Smooth muscle cell (in vitro differentiated cells): ENCODE results near the gene TBC1D20. TPM values are rescaled to one million over a fixed set of nuclear protein-coding genes. Genes with fewer than 3 reads are reported as not detected.

Source experiments
- DNase-seq: peaks from one replicate; lab custom pipeline; 2025; ENCODE audit not compliant: unreplicated experiment; lab: John Stamatoyannopoulos, UW
- H2AFZ ChIP-seq: fragments of 200-600 bp; sonication (generic); 2 replicates; pipeline ENCODE4 v1.6.0; 2016; ENCODE audit warnings: antibody characterized with exemption, low read depth, mild to moderate bottlenecking
- H3F3A ChIP-seq: fragments of 200-600 bp; sonication (generic); 2 replicates; pipeline ENCODE4 v1.6.0; 2017; ENCODE audit warnings: antibody characterized with exemption, low read depth
- H3K27ac ChIP-seq: fragments of 200-600 bp; sonication (generic); 2 replicates; pipeline ENCODE4 v1.5.1; 2016; ENCODE audit warnings: low read depth, mild to moderate bottlenecking
- H3K27me3 ChIP-seq: fragments of 200-600 bp; sonication (generic); 2 replicates; pipeline ENCODE4 v1.6.1; 2016; ENCODE audit warnings: low read depth, mild to moderate bottlenecking
- H3K36me3 ChIP-seq: fragments of 200-600 bp; sonication (generic); 2 replicates; pipeline ENCODE4 v1.5.1; 2016; ENCODE audit warnings: low read depth
- H3K4me1 ChIP-seq: fragments of 200-600 bp; sonication (generic); 2 replicates; pipeline ENCODE4 v1.5.1; 2016; ENCODE audit warnings: low read depth
- H3K4me2 ChIP-seq: fragments of 200-600 bp; sonication (generic); 2 replicates; pipeline ENCODE4 v1.6.0; 2016; ENCODE audit warnings: mild to moderate bottlenecking
- H3K4me3 ChIP-seq: fragments of 200-600 bp; sonication (generic); 2 replicates; pipeline ENCODE4 v1.5.1; 2016; ENCODE audit warnings: mild to moderate bottlenecking
- H3K79me2 ChIP-seq: fragments of 200-600 bp; sonication (generic); 2 replicates; pipeline ENCODE4 v1.6.0; 2016; ENCODE audit warnings: low read depth, mild to moderate bottlenecking
- H3K9ac ChIP-seq: fragments of 200-600 bp; sonication (generic); 2 replicates; pipeline ENCODE4 v1.6.0; 2016; ENCODE audit warnings: low read depth
- H3K9me3 ChIP-seq: fragments of 200-600 bp; sonication (generic); replicated peaks from 2 replicates; pipeline ENCODE4 v1.5.1; 2016; ENCODE audit warnings: low read depth
- H4K20me1 ChIP-seq: fragments of 200-600 bp; sonication (generic); 2 replicates; pipeline ENCODE4 v1.6.0; 2016; ENCODE audit warnings: low read depth
- WGBS: methylation state at CpG from one replicate; pipeline ENCODE4 v1.1.7; 2016; ENCODE audit warnings: low lambda C conversion rate; 5-methylcytosine and 5-hydroxymethylcytosine counted together
- polyA plus RNA-seq: library from polyadenylated mRNA; unstranded; fragments of >200 nt; fragmentation: Nextera tagmentation; extraction: Ambion mirVana; gene quantifications from 2 replicates; pipeline ENCODE4 v1.2.1, GENCODE V29; 2016
- total RNA-seq: library from RNA; depleted of rRNA; stranded (reverse); fragments of >200 nt; gene quantifications from 2 replicates; pipeline ENCODE4 v1.2.3, GENCODE V29; 2014
- TF ChIP-seq, protein P1 (sequence below): fragments of 200-600 bp; sonication (generic); IDR thresholded peaks from 2 replicates; pipeline ENCODE4 v1.5.1; 2017; ENCODE audit warnings: borderline replicate concordance, mild to moderate bottlenecking, antibody characterized with exemption; ENCODE audit not compliant: insufficient read depth, poor library complexity, severe bottlenecking

TBC1D20 gene
- total and polyA plus RNA-seq, 2 experiments from 2014 or later, result 41.6 to 41.9 TPM

DNA sequence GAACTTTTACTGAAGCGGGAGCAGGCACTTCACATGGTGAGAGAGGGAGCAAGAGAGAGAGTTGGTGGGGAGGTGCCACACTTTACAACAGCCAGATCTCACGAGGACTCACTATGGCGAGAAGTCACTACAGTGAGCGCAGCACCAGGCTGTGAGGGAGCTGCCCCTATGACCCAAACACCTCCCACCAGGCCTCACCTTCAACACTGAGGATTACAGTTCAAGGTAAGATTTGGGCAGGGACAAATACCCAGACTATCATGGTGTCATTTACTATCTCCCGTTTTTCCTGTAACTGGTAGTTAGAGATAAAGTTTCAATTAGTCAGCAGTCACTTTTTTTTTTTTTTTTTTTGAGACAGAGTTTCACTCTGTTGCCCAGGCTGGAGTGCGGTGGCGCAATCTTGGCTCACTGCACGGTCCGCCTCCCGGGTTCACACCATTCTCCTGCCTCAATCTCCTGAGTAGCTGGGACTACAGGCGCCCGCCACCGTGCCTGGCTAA lies 46.5 kb downstream of the TBC1D20 start:
- H3K79me2 ChIP-seq, result peaks cover 42% of the 10 kb centered on the region
- 72% methylated on average over 13 of the region's 13 CpGs for WGBS
- DNase-seq, result no peak
- H3F3A ChIP-seq, result no peaks in the 10 kb centered on the region
- H3K27ac ChIP-seq, result no peak overlapping the region
- no peak overlapping the region for H2AFZ ChIP-seq
- no peaks in the 10 kb centered on the region for H3K9me3 ChIP-seq
- H3K4me2 ChIP-seq, result no peak overlapping the region
- H3K27me3 ChIP-seq, result no peaks in the 10 kb centered on the region
- H3K4me1 ChIP-seq, result no peaks in the 10 kb centered on the region
- peaks cover 31% of the 10 kb centered on the region for H4K20me1 ChIP-seq
- H3K36me3 ChIP-seq, result no peaks in the 10 kb centered on the region
- H3K4me3 ChIP-seq, result no peak overlapping the region
- TF ChIP-seq, protein P1, sequence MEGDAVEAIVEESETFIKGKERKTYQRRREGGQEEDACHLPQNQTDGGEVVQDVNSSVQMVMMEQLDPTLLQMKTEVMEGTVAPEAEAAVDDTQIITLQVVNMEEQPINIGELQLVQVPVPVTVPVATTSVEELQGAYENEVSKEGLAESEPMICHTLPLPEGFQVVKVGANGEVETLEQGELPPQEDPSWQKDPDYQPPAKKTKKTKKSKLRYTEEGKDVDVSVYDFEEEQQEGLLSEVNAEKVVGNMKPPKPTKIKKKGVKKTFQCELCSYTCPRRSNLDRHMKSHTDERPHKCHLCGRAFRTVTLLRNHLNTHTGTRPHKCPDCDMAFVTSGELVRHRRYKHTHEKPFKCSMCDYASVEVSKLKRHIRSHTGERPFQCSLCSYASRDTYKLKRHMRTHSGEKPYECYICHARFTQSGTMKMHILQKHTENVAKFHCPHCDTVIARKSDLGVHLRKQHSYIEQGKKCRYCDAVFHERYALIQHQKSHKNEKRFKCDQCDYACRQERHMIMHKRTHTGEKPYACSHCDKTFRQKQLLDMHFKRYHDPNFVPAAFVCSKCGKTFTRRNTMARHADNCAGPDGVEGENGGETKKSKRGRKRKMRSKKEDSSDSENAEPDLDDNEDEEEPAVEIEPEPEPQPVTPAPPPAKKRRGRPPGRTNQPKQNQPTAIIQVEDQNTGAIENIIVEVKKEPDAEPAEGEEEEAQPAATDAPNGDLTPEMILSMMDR, result no peak
- no peak overlapping the region for H3K9ac ChIP-seq

- DNase-seq, result no peak
- no peaks in the 10 kb centered on the region for H3K27me3 ChIP-seq
- H3F3A ChIP-seq, result no peaks in the 10 kb centered on the region
- no peak overlapping the region for H3K9ac ChIP-seq
- H3K27ac ChIP-seq, result no peak overlapping the region
- TF ChIP-seq, protein P1, result no peak
- peaks cover 59% of the 10 kb centered on the region for H3K79me2 ChIP-seq
- H3K4me3 ChIP-seq, result no peak overlapping the region
- WGBS, result 92% methylated on average over 2 of the region's 2 CpGs
- no peak overlapping the region for H3K4me2 ChIP-seq
- H3K36me3 ChIP-seq, result no peaks in the 10 kb centered on the region
- H2AFZ ChIP-seq, result no peak overlapping the region
- H3K9me3 ChIP-seq, result no peaks in the 10 kb centered on the region
- H4K20me1 ChIP-seq, result peaks cover 35% of the 10 kb centered on the region
- peaks cover 4% of the 10 kb centered on the region for H3K4me1 ChIP-seq
Measured at GRCh38 chr20:414161-414560, 48.2 kb downstream of the TBC1D20 start.

DNA sequence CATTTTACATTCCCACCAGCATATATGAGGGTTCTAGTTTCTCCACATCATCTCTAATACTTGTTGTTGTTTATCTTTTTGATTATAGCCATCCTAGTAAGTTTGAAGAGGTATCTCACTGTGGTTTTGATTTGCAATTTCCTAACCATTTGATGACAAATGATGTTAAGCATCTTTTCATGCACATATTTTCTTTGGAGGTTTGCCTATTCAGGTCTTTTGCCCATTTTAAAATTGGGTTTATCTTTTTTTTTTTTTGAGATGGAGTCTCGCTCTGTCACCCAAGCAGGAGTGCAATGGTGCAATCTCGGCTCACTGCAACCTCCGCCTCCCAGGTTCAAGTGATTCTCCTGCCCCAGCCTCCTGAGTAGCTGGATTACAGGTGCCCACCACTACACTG lies 50.3 kb downstream of the TBC1D20 start:
- H2AFZ ChIP-seq, result no peak overlapping the region
- TF ChIP-seq, protein P1, result no peak
- no peak overlapping the region for H3K4me3 ChIP-seq
- H3K36me3 ChIP-seq, result no peaks in the 10 kb centered on the region
- no peaks in the 10 kb centered on the region for H3K27me3 ChIP-seq
- peaks cover 6% of the 10 kb centered on the region for H3K4me1 ChIP-seq
- H3K79me2 ChIP-seq, result peaks cover 69% of the 10 kb centered on the region
- H3F3A ChIP-seq, result no peaks in the 10 kb centered on the region
- H3K9me3 ChIP-seq, result no peaks in the 10 kb centered on the region
- no peak overlapping the region for H3K4me2 ChIP-seq
- no peak for DNase-seq
- H3K27ac ChIP-seq, result no peak overlapping the region
- WGBS, result 100% methylated on average over 3 of the region's 3 CpGs
- H4K20me1 ChIP-seq, result peaks cover 37% of the 10 kb centered on the region
- no peak overlapping the region for H3K9ac ChIP-seq

- Histone ChIP-seq H4K20me1 (peaks cover 34% of the 10 kb centered on the region), H3K9me3 (no peaks in the 10 kb centered on the region), H3K9ac (no peak overlapping the region), H3K27ac (no peak overlapping the region), H3K4me1 (peaks cover 6% of the 10 kb centered on the region), H2AFZ (no peak overlapping the region), H3K4me3 (peak overlapping the region; percentile 100), H3K4me2 (peak overlapping the region; percentile 99), H3K36me3 (no peaks in the 10 kb centered on the region), H3F3A (no peaks in the 10 kb centered on the region), H3K27me3 (no peaks in the 10 kb centered on the region), H3K79me2 (peaks cover 68% of the 10 kb centered on the region)
- DNase-seq, result no peak
- 96% methylated on average over 14 of the region's 14 CpGs for WGBS
- TF ChIP-seq, protein P1, result no peak
Measured at GRCh38 chr20:409697-410559, 52.4 kb downstream of the TBC1D20 start.
